HepG2 (cell line): ENCODE measurements around the gene PLEKHG2. TPM values are rescaled to one million over a fixed set of nuclear protein-coding genes. Genes with fewer than 3 reads are reported as not detected.
A peak's percentile ranks its signal among the peaks of the same experiment; 100 is the strongest.

Experiments used
- AKAP8 ChIP-seq: sonication (generic); formaldehyde crosslinking; IDR thresholded peaks from 2 replicates; pipeline ENCODE4 v1.5.1; 2020; ENCODE audit warnings: mild to moderate bottlenecking, missing genetic modification reagents
- ESRRA ChIP-seq: sonication (generic); formaldehyde crosslinking; IDR thresholded peaks from 2 replicates; pipeline ENCODE4 v1.5.1; 2020; ENCODE audit warnings: mild to moderate bottlenecking, low read depth, missing genetic modification reagents
- GATAD2A ChIP-seq: IDR thresholded peaks from 2 replicates; pipeline ENCODE4 v1.6.1; 2016
- HNF1B ChIP-seq: sonication (generic); formaldehyde crosslinking; IDR thresholded peaks from 2 replicates; pipeline ENCODE4 v1.5.1; 2020; ENCODE audit warnings: mild to moderate bottlenecking, moderate library complexity, missing genetic modification reagents
- MAF1 ChIP-seq: sonication (generic); formaldehyde crosslinking; IDR thresholded peaks from 2 replicates; pipeline ENCODE4 v1.5.0; 2020; ENCODE audit warnings: missing genetic modification reagents, borderline replicate concordance
- MAFF ChIP-seq: IDR thresholded peaks from 2 replicates; pipeline ENCODE4 v1.6.1; 2011; ENCODE audit warnings: low read depth, low read length, improper control_type of control experiment
- MED1 ChIP-seq: sonication (generic); formaldehyde crosslinking; IDR thresholded peaks from 2 replicates; pipeline ENCODE4 v1.4.0; 2020; ENCODE audit warnings: missing genetic modification reagents
- NFYB ChIP-seq: sonication (generic); formaldehyde crosslinking; IDR thresholded peaks from 2 replicates; pipeline ENCODE4 v1.4.0; 2020; ENCODE audit warnings: missing genetic modification reagents
- PRMT3 ChIP-seq: sonication (generic); formaldehyde crosslinking; IDR thresholded peaks from 2 replicates; pipeline ENCODE4 v1.8.1; 2022; ENCODE audit warnings: low read depth, mild to moderate bottlenecking, moderate library complexity, missing genetic modification reagents, borderline replicate concordance
- RBM22 ChIP-seq: fragments of 200-400 bp; formaldehyde crosslinking; optimal IDR thresholded peaks from 2 replicates; pipeline ENCODE3; 2017; ENCODE audit warnings: mild to moderate bottlenecking, low read length, moderate library complexity
- SOX6 ChIP-seq, 2 experiments: fragments of 450-650 bp in 1 of 2; sonication (generic) in 1 of 2; formaldehyde crosslinking in 1 of 2; IDR thresholded peaks; 2 replicates each; pipeline versions ENCODE4 v1.4.0 to v1.6.1; 2017 to 2020; ENCODE audit warnings: antibody characterized with exemption in 1 of 2, mild to moderate bottlenecking in 1 of 2, missing genetic modification reagents in 1 of 2
- ZFP1 ChIP-seq: IDR thresholded peaks from 2 replicates; pipeline ENCODE4 v1.6.1; 2016
- ZFP36L2 ChIP-seq: sonication (generic); formaldehyde crosslinking; IDR thresholded peaks from 2 replicates; pipeline ENCODE4 v1.4.0; 2020; ENCODE audit warnings: missing genetic modification reagents
- ZFP41 ChIP-seq: sonication (generic); formaldehyde crosslinking; IDR thresholded peaks from 2 replicates; pipeline ENCODE4 v1.4.0; 2020; ENCODE audit warnings: mild to moderate bottlenecking, missing genetic modification reagents, borderline replicate concordance
- ZNF552 ChIP-seq: sonication (generic); formaldehyde crosslinking; IDR thresholded peaks from 2 replicates; pipeline ENCODE4 v1.9.0; 2022; ENCODE audit warnings: missing genetic modification reagents, mild to moderate bottlenecking, borderline replicate concordance
- ZNF614 ChIP-seq: IDR thresholded peaks from 2 replicates; pipeline ENCODE4 v1.6.1; 2018; ENCODE audit warnings: missing biosample characterization, missing genetic modification reagents, inconsistent platforms, borderline replicate concordance
- ZSCAN9 ChIP-seq: IDR thresholded peaks from 2 replicates; pipeline ENCODE4 v1.6.1; 2016; ENCODE audit warnings: borderline replicate concordance
- polyA plus RNA-seq, 8 experiments: library from polyadenylated mRNA; depleted of rRNA in 3 of 8; stranded (reverse) in 7 of 8; unstranded in 1 of 8; fragments of >200 nt; fragmentation: Illumina TruSeq in 4 of 8; extraction: Trizol in 4 of 8; gene quantifications; 2 replicates each; pipeline versions ENCODE4 v1.2.1 to v1.2.3, GENCODE V29; 2011 to 2016; ENCODE audit warnings: low read depth in 4 of 8, missing spikeins in 1 of 8, mixed read lengths in 1 of 8; ENCODE audit not compliant: insufficient read depth in 1 of 8
- total RNA-seq, 5 experiments: library from RNA; depleted of rRNA; stranded (reverse); fragments of >200 nt; fragmentation: Illumina TruSeq; extraction: Trizol; gene quantifications; 2 replicates each; pipeline ENCODE4 v1.2.3, GENCODE V29; 2016; ENCODE audit warnings: low read depth in 1 of 5
- TF ChIP-seq, protein P1 (sequence below): IDR thresholded peaks from 2 replicates; pipeline ENCODE4 v1.6.1; 2012; ENCODE audit warnings: low read length, improper control_type of control experiment
- TF ChIP-seq, protein P2 (sequence below): sonication (generic); formaldehyde crosslinking; IDR thresholded peaks from 2 replicates; pipeline ENCODE4 v1.4.0; 2020; ENCODE audit warnings: mild to moderate bottlenecking, missing genetic modification reagents
- TF ChIP-seq, protein P3 (sequence below): sonication (generic); formaldehyde crosslinking; IDR thresholded peaks from 2 replicates; pipeline ENCODE4 v1.5.1; 2020; ENCODE audit warnings: missing genetic modification reagents, mild to moderate bottlenecking, borderline replicate concordance
- TF ChIP-seq, protein P4 (sequence below): sonication (generic); formaldehyde crosslinking; IDR thresholded peaks from 2 replicates; pipeline ENCODE4 v1.4.0; 2020; ENCODE audit warnings: low read depth, mild to moderate bottlenecking, missing genetic modification reagents

Gene PLEKHG2
- total and polyA plus RNA-seq, 2 of the 13 experiments (the other 11 are each of a cell fraction or from before 2014, with no cell fraction given) = 3.6 to 6.8 TPM

DNA sequence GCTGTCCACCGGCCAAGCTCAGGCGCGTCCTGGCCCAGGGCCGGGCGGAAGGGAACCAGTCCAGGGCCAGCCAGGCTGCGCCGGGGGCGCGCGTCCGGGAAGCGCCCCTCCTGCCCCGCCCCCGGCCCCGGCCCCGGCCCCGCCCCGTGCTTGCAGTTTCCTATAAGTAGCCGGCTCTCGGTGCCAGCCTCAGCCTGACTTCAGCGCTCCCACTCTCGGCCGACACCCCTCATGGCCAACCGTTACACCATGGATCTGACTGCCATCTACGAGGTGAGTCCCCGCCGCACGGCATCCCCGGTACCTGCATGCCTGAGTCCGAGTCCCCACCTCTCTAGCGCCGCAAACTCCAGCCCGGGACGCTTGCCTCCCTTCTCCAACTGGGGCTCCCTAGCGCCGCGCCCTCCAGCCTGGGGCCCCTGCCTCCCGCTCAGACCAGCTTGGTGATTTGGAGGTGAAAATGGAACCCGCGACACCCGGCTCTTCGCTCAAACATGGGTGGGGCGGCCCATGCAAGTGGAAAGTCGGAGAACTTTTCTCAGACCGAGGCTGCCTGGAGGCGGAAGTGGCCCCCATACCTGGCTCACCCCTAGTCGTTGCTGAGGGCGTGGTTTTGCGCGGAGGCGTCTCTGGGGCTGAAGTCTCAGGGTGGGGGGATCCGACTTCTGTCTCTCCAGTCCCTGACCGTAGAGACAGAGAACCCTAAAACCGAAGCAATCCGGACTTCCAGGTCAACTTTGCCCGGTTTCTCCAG lies 5.6 kb upstream of the PLEKHG2 start, which contains the start of gene ZFP36 (continued):
- TF ChIP-seq, protein P1, sequence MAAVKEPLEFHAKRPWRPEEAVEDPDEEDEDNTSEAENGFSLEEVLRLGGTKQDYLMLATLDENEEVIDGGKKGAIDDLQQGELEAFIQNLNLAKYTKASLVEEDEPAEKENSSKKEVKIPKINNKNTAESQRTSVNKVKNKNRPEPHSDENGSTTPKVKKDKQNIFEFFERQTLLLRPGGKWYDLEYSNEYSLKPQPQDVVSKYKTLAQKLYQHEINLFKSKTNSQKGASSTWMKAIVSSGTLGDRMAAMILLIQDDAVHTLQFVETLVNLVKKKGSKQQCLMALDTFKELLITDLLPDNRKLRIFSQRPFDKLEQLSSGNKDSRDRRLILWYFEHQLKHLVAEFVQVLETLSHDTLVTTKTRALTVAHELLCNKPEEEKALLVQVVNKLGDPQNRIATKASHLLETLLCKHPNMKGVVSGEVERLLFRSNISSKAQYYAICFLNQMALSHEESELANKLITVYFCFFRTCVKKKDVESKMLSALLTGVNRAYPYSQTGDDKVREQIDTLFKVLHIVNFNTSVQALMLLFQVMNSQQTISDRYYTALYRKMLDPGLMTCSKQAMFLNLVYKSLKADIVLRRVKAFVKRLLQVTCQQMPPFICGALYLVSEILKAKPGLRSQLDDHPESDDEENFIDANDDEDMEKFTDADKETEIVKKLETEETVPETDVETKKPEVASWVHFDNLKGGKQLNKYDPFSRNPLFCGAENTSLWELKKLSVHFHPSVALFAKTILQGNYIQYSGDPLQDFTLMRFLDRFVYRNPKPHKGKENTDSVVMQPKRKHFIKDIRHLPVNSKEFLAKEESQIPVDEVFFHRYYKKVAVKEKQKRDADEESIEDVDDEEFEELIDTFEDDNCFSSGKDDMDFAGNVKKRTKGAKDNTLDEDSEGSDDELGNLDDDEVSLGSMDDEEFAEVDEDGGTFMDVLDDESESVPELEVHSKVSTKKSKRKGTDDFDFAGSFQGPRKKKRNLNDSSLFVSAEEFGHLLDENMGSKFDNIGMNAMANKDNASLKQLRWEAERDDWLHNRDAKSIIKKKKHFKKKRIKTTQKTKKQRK = no peak
- TF ChIP-seq, protein P2, sequence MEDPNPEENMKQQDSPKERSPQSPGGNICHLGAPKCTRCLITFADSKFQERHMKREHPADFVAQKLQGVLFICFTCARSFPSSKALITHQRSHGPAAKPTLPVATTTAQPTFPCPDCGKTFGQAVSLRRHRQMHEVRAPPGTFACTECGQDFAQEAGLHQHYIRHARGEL = no peak
- TF ChIP-seq NFYB (CRISPR knock-in tag) (no peak), MAFF (no peak), MED1 (CRISPR knock-in tag) (peak; percentile 75; the same call in 1 of the 2 replicates), RBM22 (no peak), MAF1 (CRISPR knock-in tag) (peak; percentile 56; the same call in 1 of the 2 replicates), ZFP1 (CRISPR knock-in tag) (no peak), ZSCAN9 (no peak), ZNF552 (CRISPR knock-in tag) (0 out of 2 replicates have a peak, but pooled peaks have one; percentile 66), SOX6 (IDR thresholded peaks at IDR 0.05) (no peak), SOX6 (CRISPR knock-in tag; IDR thresholded peaks at IDR 0.05) (no peak), PRMT3 (CRISPR knock-in tag) (peak; percentile 76; the same call in 1 of the 2 replicates), ESRRA (0 out of 2 replicates have a peak, but pooled peaks have one; percentile 13), GATAD2A (CRISPR knock-in tag) (no peak), HNF1B (CRISPR knock-in tag) (peak; percentile 19; the same call in 1 of the 2 replicates), ZFP41 (CRISPR knock-in tag) (no peak), ZNF614 (CRISPR knock-in tag) (no peak), ZFP36L2 (no peak), AKAP8 (peak; percentile 36)
- TF ChIP-seq, protein P3, sequence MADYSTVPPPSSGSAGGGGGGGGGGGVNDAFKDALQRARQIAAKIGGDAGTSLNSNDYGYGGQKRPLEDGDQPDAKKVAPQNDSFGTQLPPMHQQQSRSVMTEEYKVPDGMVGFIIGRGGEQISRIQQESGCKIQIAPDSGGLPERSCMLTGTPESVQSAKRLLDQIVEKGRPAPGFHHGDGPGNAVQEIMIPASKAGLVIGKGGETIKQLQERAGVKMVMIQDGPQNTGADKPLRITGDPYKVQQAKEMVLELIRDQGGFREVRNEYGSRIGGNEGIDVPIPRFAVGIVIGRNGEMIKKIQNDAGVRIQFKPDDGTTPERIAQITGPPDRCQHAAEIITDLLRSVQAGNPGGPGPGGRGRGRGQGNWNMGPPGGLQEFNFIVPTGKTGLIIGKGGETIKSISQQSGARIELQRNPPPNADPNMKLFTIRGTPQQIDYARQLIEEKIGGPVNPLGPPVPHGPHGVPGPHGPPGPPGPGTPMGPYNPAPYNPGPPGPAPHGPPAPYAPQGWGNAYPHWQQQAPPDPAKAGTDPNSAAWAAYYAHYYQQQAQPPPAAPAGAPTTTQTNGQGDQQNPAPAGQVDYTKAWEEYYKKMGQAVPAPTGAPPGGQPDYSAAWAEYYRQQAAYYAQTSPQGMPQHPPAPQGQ (CRISPR knock-in tag) = no peak
- TF ChIP-seq, protein P4, sequence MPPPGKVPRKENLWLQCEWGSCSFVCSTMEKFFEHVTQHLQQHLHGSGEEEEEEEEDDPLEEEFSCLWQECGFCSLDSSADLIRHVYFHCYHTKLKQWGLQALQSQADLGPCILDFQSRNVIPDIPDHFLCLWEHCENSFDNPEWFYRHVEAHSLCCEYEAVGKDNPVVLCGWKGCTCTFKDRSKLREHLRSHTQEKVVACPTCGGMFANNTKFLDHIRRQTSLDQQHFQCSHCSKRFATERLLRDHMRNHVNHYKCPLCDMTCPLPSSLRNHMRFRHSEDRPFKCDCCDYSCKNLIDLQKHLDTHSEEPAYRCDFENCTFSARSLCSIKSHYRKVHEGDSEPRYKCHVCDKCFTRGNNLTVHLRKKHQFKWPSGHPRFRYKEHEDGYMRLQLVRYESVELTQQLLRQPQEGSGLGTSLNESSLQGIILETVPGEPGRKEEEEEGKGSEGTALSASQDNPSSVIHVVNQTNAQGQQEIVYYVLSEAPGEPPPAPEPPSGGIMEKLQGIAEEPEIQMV (CRISPR knock-in tag) = no peak
